ENCODE data around the gene C16orf78. TPM values are rescaled to one million over a fixed set of nuclear protein-coding genes. Genes with fewer than 3 reads are reported as not detected.
"Not testable (repeated sequence)": the region's sequence is repeated elsewhere in the genome, so short reads cannot be mapped to it uniquely, and the experiment has no call there.

C16orf78 gene
- total RNA-seq, 1 donor from 2014 or later: not detected

- Mint-ChIP-seq H3K27ac (no peak overlapping the region), H3K9me3 (no peaks in the 10 kb centered on the region), H3K27me3 (peaks cover 71% of the 10 kb centered on the region), H3K36me3 (no peaks in the 10 kb centered on the region), H3K4me3 (no peak overlapping the region), H3K4me1 (ENCODE audit: unreplicated experiment) (no peaks in the 10 kb centered on the region)
- TF ChIP-seq CTCF (conservative IDR thresholded peaks at IDR 0.05): no peak
- DNase-seq (ENCODE audit: extremely low spot score, unreplicated experiment): no peak
Measured at GRCh38 chr16:49354101-49354500, 19.5 kb upstream of the C16orf78 start.

- Mint-ChIP-seq H3K27ac (no peak overlapping the region), H3K36me3 (no peaks in the 10 kb centered on the region), H3K27me3 (peaks cover 74% of the 10 kb centered on the region), H3K4me1 (ENCODE audit: unreplicated experiment) (no peaks in the 10 kb centered on the region), H3K9me3 (no peaks in the 10 kb centered on the region), H3K4me3 (no peak overlapping the region)
- TF ChIP-seq CTCF (conservative IDR thresholded peaks at IDR 0.05): no peak
- DNase-seq (ENCODE audit: extremely low spot score, unreplicated experiment): no peak
Measured at GRCh38 chr16:49354991-49355390, 18.6 kb upstream of the C16orf78 start.

- Mint-ChIP-seq H3K4me1 (ENCODE audit: unreplicated experiment) (no peaks in the 10 kb centered on the region), H3K27ac (no peak overlapping the region), H3K9me3 (no peaks in the 10 kb centered on the region), H3K36me3 (no peaks in the 10 kb centered on the region), H3K4me3 (no peak overlapping the region), H3K27me3 (peaks cover 66% of the 10 kb centered on the region)
- no peak for TF ChIP-seq CTCF (conservative IDR thresholded peaks at IDR 0.05)
- no peak for DNase-seq (ENCODE audit: extremely low spot score, unreplicated experiment)
Measured at GRCh38 chr16:49355933-49356665, 17.5 kb upstream of the C16orf78 start.

GRCh38 chr16:49356728-49357488, 16.7 kb upstream of the C16orf78 start:
- DNase-seq (ENCODE audit: extremely low spot score, unreplicated experiment): no peak
- Mint-ChIP-seq H3K9me3 (no peaks in the 10 kb centered on the region), H3K36me3 (no peaks in the 10 kb centered on the region), H3K27me3 (peaks cover 60% of the 10 kb centered on the region), H3K4me3 (no peak overlapping the region), H3K27ac (no peak overlapping the region), H3K4me1 (ENCODE audit: unreplicated experiment) (no peaks in the 10 kb centered on the region)
- no peak for TF ChIP-seq CTCF (conservative IDR thresholded peaks at IDR 0.05)

- no peak for DNase-seq (ENCODE audit: extremely low spot score, unreplicated experiment)
- Mint-ChIP-seq H3K36me3 (no peaks in the 10 kb centered on the region), H3K4me3 (no peak overlapping the region), H3K9me3 (no peaks in the 10 kb centered on the region), H3K4me1 (ENCODE audit: unreplicated experiment) (no peaks in the 10 kb centered on the region), H3K27me3 (peaks cover 46% of the 10 kb centered on the region), H3K27ac (no peak overlapping the region)
- TF ChIP-seq CTCF (conservative IDR thresholded peaks at IDR 0.05): no peak
Measured at GRCh38 chr16:49359591-49359990, 14.0 kb upstream of the C16orf78 start.

- not testable (repeated sequence) for H3K9me3 Mint-ChIP-seq; H3K27ac Mint-ChIP-seq; DNase-seq (ENCODE audit: extremely low spot score, unreplicated experiment); H3K4me1 Mint-ChIP-seq (ENCODE audit: unreplicated experiment); H3K4me3 Mint-ChIP-seq; H3K36me3 Mint-ChIP-seq
- H3K27me3 Mint-ChIP-seq: peaks cover 39% of the 10 kb centered on the region
Measured at GRCh38 chr16:49361731-49362130, 11.9 kb upstream of the C16orf78 start.

Data from type B pancreatic cell (in vitro differentiated cells).